HCT116 (cell line): Measurements from ENCODE around the gene PMF1. TPM values are rescaled to one million over a fixed set of nuclear protein-coding genes. Genes with fewer than 3 reads are reported as not detected.

Experiments used
- ATAC-seq: fragments of 200-7000 bp; cut with Tn5 transposase; 2 replicates; pipeline ENCODE4 v1.9.1; 2020; ENCODE audit warnings: mild to moderate bottlenecking, moderate library complexity
- BruUV-seq: library from RNA; stranded (reverse); fragments of 400-500 nt; replicated peaks from 2 replicates; lab custom pipeline; 2021; lab: Mats Ljungman, UMichigan
- CTCF ChIA-PET: fragments of 300-600 bp; sonication (Branson Sonifier 250); formaldehyde crosslinking; loops from one replicate; lab custom pipeline; 2021; ENCODE audit warnings: antibody characterized with exemption; lab: Charles Lee
- POLR2A ChIA-PET: fragments of 300-600, 350-600 bp; sonication (Branson Sonifier 250); formaldehyde crosslinking; loops from one replicate; lab custom pipeline; 2021; ENCODE audit warnings: antibody characterized with exemption; lab: Charles Lee
- RAD21 ChIA-PET, 2 experiments: fragments of 300-600 bp; sonication (Branson Sonifier 250); formaldehyde crosslinking; loops; one replicate each; lab custom pipeline; 2023; ENCODE audit warnings: low total read pairs in 2 of 2; ENCODE audit not compliant: uncharacterized antibody in 2 of 2, unreplicated experiment in 2 of 2, low non-redundant PET in 1 of 2; lab: Charles Lee
- DNase-seq: peaks from one replicate; pipeline ENCODE4 v3.0.0-alpha.2; 2010; ENCODE audit warnings: low read depth, low spot score
- H2AFZ ChIP-seq: fragments of 200-600 bp; shearing (Covaris generic), sonication (generic); 2 replicates; pipeline ENCODE4 v1.6.1; 2017; ENCODE audit warnings: low read depth, mixed run types, mixed read lengths, antibody characterized with exemption, low read length; ENCODE audit not compliant: poor library complexity, severe bottlenecking
- H3K27ac ChIP-seq: 2 replicates; pipeline ENCODE4 v1.5.1; 2012; ENCODE audit warnings: low read depth, low read length
- H3K27me3 ChIP-seq: fragments of 200-600 bp; sonication (generic); 2 replicates; pipeline ENCODE4 v1.6.1; 2016; ENCODE audit warnings: mixed run types, low read length, mixed read lengths; ENCODE audit not compliant: insufficient read depth
- H3K36me3 ChIP-seq, 2 experiments: fragments of 200-500 bp in 1 of 2; fragments of 200-600 bp in 1 of 2; sonication (Bioruptor generic) in 1 of 2; sonication (generic) in 1 of 2; 2 replicates each; pipeline versions ENCODE4 v1.5.1 to v1.6.1; 2014 to 2016; ENCODE audit warnings: low read length in 2 of 2, inconsistent platforms in 1 of 2, mixed read lengths in 1 of 2, mixed run types in 1 of 2; ENCODE audit not compliant: insufficient read depth in 2 of 2, control insufficient read depth in 1 of 2
- H3K4me1 ChIP-seq, 2 experiments: fragments of 200-600 bp in 1 of 2; sonication (generic) in 1 of 2; 2 replicates each; pipeline versions ENCODE4 v1.5.1 to v1.6.1; 2012 to 2017; ENCODE audit warnings: low read length in 2 of 2, inconsistent platforms in 1 of 2, mild to moderate bottlenecking in 1 of 2, mixed read lengths in 1 of 2, mixed run types in 1 of 2, moderate library complexity in 1 of 2; ENCODE audit not compliant: insufficient read depth in 2 of 2, control insufficient read depth in 1 of 2
- H3K4me2 ChIP-seq: fragments of 200-600 bp; sonication (generic); 2 replicates; pipeline ENCODE4 v1.6.1; 2017; ENCODE audit warnings: mixed run types, low read length, mixed read lengths
- H3K4me3 ChIP-seq, 2 experiments: fragments of 200-600 bp in 1 of 2; sonication (generic) in 1 of 2; replicated peaks in 1 of 2; 2 replicates each; pipeline ENCODE4 v1.5.1; 2011 to 2016; ENCODE audit warnings: low read length in 2 of 2, control low read depth in 1 of 2, low read depth in 1 of 2, mild to moderate bottlenecking in 1 of 2, mixed read lengths in 1 of 2, mixed run types in 1 of 2
- H3K79me2 ChIP-seq: fragments of 200-600 bp; sonication (generic); 2 replicates; pipeline ENCODE4 v1.6.1; 2017; ENCODE audit warnings: mild to moderate bottlenecking, mixed run types, low read length, moderate library complexity, mixed read lengths; ENCODE audit not compliant: insufficient read depth
- H3K9ac ChIP-seq: fragments of 200-600 bp; sonication (generic); 2 replicates; pipeline ENCODE4 v1.6.1; 2016; ENCODE audit warnings: low read length, mixed read lengths
- H3K9me2 ChIP-seq: fragments of 200-600 bp; sonication (generic), shearing (Covaris generic); 2 replicates; pipeline ENCODE4 v1.6.1; 2017; ENCODE audit warnings: mixed run types, mild to moderate bottlenecking, moderate library complexity; ENCODE audit not compliant: insufficient read depth
- H3K9me3 ChIP-seq, 2 experiments: fragments of 200-500 bp in 1 of 2; fragments of 200-600 bp in 1 of 2; sonication (Bioruptor generic) in 1 of 2; sonication (generic) in 1 of 2; 2 replicates each; pipeline ENCODE4 v1.6.1; 2014 to 2017; ENCODE audit warnings: low read length in 2 of 2, mixed read lengths in 2 of 2, inconsistent platforms in 1 of 2, low read depth in 1 of 2, mild to moderate bottlenecking in 1 of 2, mixed run types in 1 of 2, moderate library complexity in 1 of 2; ENCODE audit not compliant: control insufficient read depth in 1 of 2, insufficient read depth in 1 of 2
- H4K20me1 ChIP-seq: fragments of 200-600 bp; sonication (generic), shearing (Covaris generic); 2 replicates; pipeline ENCODE4 v1.6.1; 2017; ENCODE audit warnings: mixed run types, mild to moderate bottlenecking, moderate library complexity; ENCODE audit not compliant: insufficient read depth
- ATF3 ChIP-seq: IDR thresholded peaks from 2 replicates; pipeline ENCODE4 v1.6.1; 2012
- CEBPB ChIP-seq: IDR thresholded peaks from 2 replicates; pipeline ENCODE4 v1.6.1; 2012; ENCODE audit warnings: low read depth
- EGR1 ChIP-seq: IDR thresholded peaks from 2 replicates; pipeline ENCODE4 v1.6.1; 2012; ENCODE audit warnings: low read depth
- ELF1 ChIP-seq: IDR thresholded peaks from 2 replicates; pipeline ENCODE4 v1.6.1; 2012; ENCODE audit warnings: low read depth, borderline replicate concordance
- EZH2 ChIP-seq: fragments of 200-600 bp; sonication (generic); IDR thresholded peaks from 2 replicates; pipeline ENCODE4 v1.6.1; 2017; ENCODE audit warnings: antibody characterized with exemption, mixed run types
- EZH2phosphoT487 ChIP-seq: fragments of 200-600 bp; IDR thresholded peaks from 2 replicates; pipeline ENCODE4 v1.6.1; 2018; ENCODE audit warnings: antibody characterized with exemption, borderline replicate concordance
- FOSL1 ChIP-seq: IDR thresholded peaks from 2 replicates; pipeline ENCODE4 v1.6.1; 2012; ENCODE audit warnings: low read depth
- MAX ChIP-seq: IDR thresholded peaks from 2 replicates; pipeline ENCODE4 v1.6.1; 2012
- REST ChIP-seq: IDR thresholded peaks from 2 replicates; pipeline ENCODE4 v1.6.1; 2012; ENCODE audit warnings: low read depth
- SIN3A ChIP-seq: IDR thresholded peaks from 2 replicates; pipeline ENCODE4 v1.6.1; 2012; ENCODE audit warnings: low read depth
- SRF ChIP-seq: IDR thresholded peaks from 2 replicates; pipeline ENCODE4 v1.6.1; 2012; ENCODE audit warnings: low read depth
- TCF7L2 ChIP-seq: IDR thresholded peaks from 2 replicates; pipeline ENCODE4 v1.7.0; 2011; ENCODE audit warnings: borderline replicate concordance, inconsistent platforms; ENCODE audit not compliant: insufficient read depth, insufficient read length; ENCODE audit errors: extremely low read depth
- ZBTB33 ChIP-seq: IDR thresholded peaks from 2 replicates; pipeline ENCODE4 v1.6.1; 2011; ENCODE audit warnings: mild to moderate bottlenecking, low read length, moderate library complexity; ENCODE audit not compliant: insufficient replicate concordance; ENCODE audit errors: extremely low read depth
- ZFX ChIP-seq: fragments of 450-650 bp; IDR thresholded peaks from 2 replicates; pipeline ENCODE4 v1.6.1; 2017
- intact Hi-C: fragments of 100-400 bp; cut with micrococcal nuclease; formaldehyde crosslinking; loops from 2 replicates; pipeline ENCODE4 v1.10.0; 2022
- total RNA-seq: library from RNA; stranded (reverse); gene quantifications from one replicate; pipeline ENCODE4 v1.2.1, GENCODE V29; 2021; ENCODE audit not compliant: unreplicated experiment

Gene PMF1
- total RNA-seq, 1 experiment from 2014 or later = 52.6 TPM

- ChIA-PET RAD21 (no interaction called here), POLR2A (interaction anchor here (6.3 kb wide), 1 partner anchor 17 kb away, joined by 21 read pairs; the partner anchor contains the start of gene PMF1), CTCF (no interaction called here)
- Histone ChIP-seq H3K27ac (no peak overlapping the region), H3K36me3 (0 out of 4 replicates have a peak, but pooled peaks cover 0 to 8% of the 10 kb centered on the region in 2 experiments), H3K79me2 (peaks cover 46% of the 10 kb centered on the region), H3K4me1 (peaks cover 8 to 20% of the 10 kb centered on the region in 2 experiments), H2AFZ (no peak overlapping the region), H4K20me1 (no peaks in the 10 kb centered on the region), H3K4me3 (no peak overlapping the region), H3K9me3 (no peaks in the 10 kb centered on the region), H3K4me2 (no peak overlapping the region), H3K27me3 (no peaks in the 10 kb centered on the region), H3K9ac (no peak overlapping the region), H3K9me2 (no peaks in the 10 kb centered on the region)
- TF ChIP-seq ELF1 (no peak), TCF7L2 (no peak), EZH2phosphoT487 (no peak), FOSL1 (no peak), SRF (no peak), SIN3A (no peak), ATF3 (no peak), EGR1 (no peak), REST (no peak), ZFX (no peak), ZBTB33 (no peak), CEBPB (no peak), EZH2 (no peak), MAX (no peak)
- ATAC-seq (no peak), DNase-seq (no peak)
- intact Hi-C loops = no loop called here
- BruUV-seq = no TSS peak
Measured at GRCh38 chr1:156195853-156196252, 17.0 kb upstream of the PMF1 start.
